HepG2 (cell line): Measurements from ENCODE around the gene RPRD2. TPM values are rescaled to one million over a fixed set of nuclear protein-coding genes. Genes with fewer than 3 reads are reported as not detected.

ENCODE experiments used
- ATAC-seq: fragments of 200-7000 bp; cut with Tn5 transposase; 3 replicates; pipeline ENCODE4 v1.9.1; 2020; ENCODE audit warnings: mild to moderate bottlenecking, moderate library complexity
- BruUV-seq: library from RNA; stranded (reverse); fragments of 400-500 nt; replicated peaks from 2 replicates; lab custom pipeline; 2021; lab: Mats Ljungman, UMichigan
- CTCF ChIA-PET: fragments of 300-600 bp; formaldehyde crosslinking; extraction: SDS; loops from one replicate; lab custom pipeline; 2021; ENCODE audit warnings: low total read pairs, inconsistent platforms, low intra/inter-chr PET ratio; lab: Yijun Ruan, JAX
- POLR2A ChIA-PET: fragments of 350-600 bp; sonication (Branson Sonifier 250); formaldehyde crosslinking; loops from one replicate; lab custom pipeline; 2020; ENCODE audit warnings: antibody characterized with exemption, inconsistent platforms; lab: Yijun Ruan, JAX
- DNase-seq: peaks from one replicate; pipeline ENCODE4 v3.0.0-alpha.2; 2015; ENCODE audit warnings: low spot score
- FAIRE-seq: peaks from 3 replicates; lab custom pipeline; 2011; peaks lifted over from hg19 to GRCh38; lab: Jason Lieb, UNC
- H2AFZ ChIP-seq: one replicate; pipeline ENCODE4 v1.6.1; 2011; ENCODE audit warnings: low read length, inconsistent platforms
- H3K27ac ChIP-seq: fragments of 300-600 bp; 3 replicates; pipeline ENCODE4 v1.8.0; 2011; ENCODE audit warnings: mixed run types, mild to moderate bottlenecking, mixed read lengths, low read length, inconsistent platforms; ENCODE audit not compliant: insufficient read depth; ENCODE audit errors: extremely low read length
- H3K27me3 ChIP-seq, 2 experiments: fragments of 200-600 bp in 1 of 2; 2 replicates in 1 of 2; 3 replicates in 1 of 2; pipeline versions ENCODE4 v1.6.0 to v1.8.0; 2011; ENCODE audit warnings: low read length in 2 of 2, mild to moderate bottlenecking in 2 of 2, moderate library complexity in 2 of 2, inconsistent platforms in 1 of 2; ENCODE audit not compliant: insufficient read depth in 2 of 2, control insufficient read depth in 1 of 2
- H3K36me3 ChIP-seq, 2 experiments: fragments of 200-600 bp in 1 of 2; replicated peaks in 1 of 2; 2 replicates in 1 of 2; 3 replicates in 1 of 2; pipeline versions ENCODE4 v1.5.1 to v1.8.0; 2011; ENCODE audit warnings: low read length in 2 of 2, inconsistent platforms in 1 of 2; ENCODE audit not compliant: insufficient read depth in 2 of 2, control insufficient read depth in 1 of 2
- H3K4me1 ChIP-seq: 2 replicates; pipeline ENCODE4 v1.5.1; 2012; ENCODE audit warnings: low read length, inconsistent platforms; ENCODE audit not compliant: insufficient read depth
- H3K4me2 ChIP-seq: 2 replicates; pipeline ENCODE4 v1.6.0; 2011; ENCODE audit warnings: low read depth, low read length, inconsistent platforms
- H3K4me3 ChIP-seq, 3 experiments: fragments of 200-600 bp in 1 of 3; sonication (generic), shearing (Covaris generic) in 1 of 3; replicated peaks in 1 of 3; 2 replicates each; pipeline ENCODE4 v1.5.1; 2011 to 2016; ENCODE audit warnings: low read length in 3 of 3, inconsistent platforms in 2 of 3, low read depth in 2 of 3, mild to moderate bottlenecking in 2 of 3, control low read depth in 1 of 3, mixed read lengths in 1 of 3; ENCODE audit not compliant: insufficient read depth in 1 of 3
- H3K79me2 ChIP-seq: one replicate; pipeline ENCODE4 v1.6.1; 2011; ENCODE audit warnings: low read length, inconsistent platforms; ENCODE audit not compliant: insufficient read depth
- H3K9ac ChIP-seq: 2 replicates; pipeline ENCODE4 v1.6.0; 2011; ENCODE audit warnings: mild to moderate bottlenecking, low read depth, low read length, inconsistent platforms; ENCODE audit not compliant: insufficient read depth
- H3K9me3 ChIP-seq: 2 replicates; pipeline ENCODE4 v1.5.1; 2012; ENCODE audit warnings: mild to moderate bottlenecking, low read length
- H4K20me1 ChIP-seq: 2 replicates; pipeline ENCODE4 v1.6.0; 2011; ENCODE audit warnings: inconsistent platforms, mild to moderate bottlenecking, low read length, moderate library complexity; ENCODE audit not compliant: insufficient read depth
- FOXP1 ChIP-seq, 2 experiments: fragments of 450-650 bp in 1 of 2; IDR thresholded peaks; 2 replicates each; pipeline ENCODE4 v1.6.1; 2017 to 2018; ENCODE audit warnings: antibody characterized with exemption in 1 of 2
- RARG ChIP-seq: sonication (generic); formaldehyde crosslinking; IDR thresholded peaks from 2 replicates; pipeline ENCODE4 v1.4.0; 2020; ENCODE audit warnings: low read depth, mild to moderate bottlenecking, missing genetic modification reagents
- SALL2 ChIP-seq: sonication (generic); formaldehyde crosslinking; IDR thresholded peaks from 2 replicates; pipeline ENCODE4 v1.8.1; 2023; ENCODE audit warnings: mild to moderate bottlenecking, missing genetic modification reagents, inconsistent platforms
- SAP130 ChIP-seq: IDR thresholded peaks from 2 replicates; pipeline ENCODE4 v1.6.1; 2016; ENCODE audit warnings: low read depth
- TBX3 ChIP-seq: fragments of 450-650 bp; IDR thresholded peaks from 2 replicates; pipeline ENCODE4 v1.6.1; 2017; ENCODE audit warnings: antibody characterized with exemption, mild to moderate bottlenecking, inconsistent platforms, borderline replicate concordance
- TEAD3 ChIP-seq: optimal IDR thresholded peaks from 2 replicates; pipeline ENCODE3; 2016; ENCODE audit warnings: borderline replicate concordance
- ZNF598 ChIP-seq: sonication (generic); formaldehyde crosslinking; IDR thresholded peaks from 2 replicates; pipeline ENCODE4 v1.5.1; 2020; ENCODE audit warnings: mild to moderate bottlenecking, missing genetic modification reagents, borderline replicate concordance
- WGBS: methylation state at CpG from one replicate; pipeline ENCODE4 v1.1.6; 2017; ENCODE audit warnings: low lambda C conversion rate; 5-methylcytosine and 5-hydroxymethylcytosine counted together
- in situ Hi-C: cut with HindIII; loops from 2 replicates; pipeline ENCODE4 v1.10.0; 2017; ENCODE audit warnings: low pct_unique_long_range_greater_than_20kb; ENCODE audit not compliant: extremely low pct_ligation_motif_present
- intact Hi-C: fragments of 100-400 bp; cut with micrococcal nuclease; formaldehyde crosslinking; loops from one replicate; pipeline ENCODE4 v1.10.0; 2022; ENCODE audit not compliant: unreplicated experiment
- polyA plus RNA-seq, 8 experiments: library from polyadenylated mRNA; depleted of rRNA in 3 of 8; stranded (reverse) in 7 of 8; unstranded in 1 of 8; fragments of >200 nt; fragmentation: Illumina TruSeq in 4 of 8; extraction: Trizol in 4 of 8; gene quantifications; 2 replicates each; pipeline versions ENCODE4 v1.2.1 to v1.2.3, GENCODE V29; 2011 to 2016; ENCODE audit warnings: low read depth in 4 of 8, missing spikeins in 1 of 8, mixed read lengths in 1 of 8; ENCODE audit not compliant: insufficient read depth in 1 of 8
- total RNA-seq, 5 experiments: library from RNA; depleted of rRNA; stranded (reverse); fragments of >200 nt; fragmentation: Illumina TruSeq; extraction: Trizol; gene quantifications; 2 replicates each; pipeline ENCODE4 v1.2.3, GENCODE V29; 2016; ENCODE audit warnings: low read depth in 1 of 5
- TF ChIP-seq, protein P1 (sequence below): sonication (generic); formaldehyde crosslinking; IDR thresholded peaks from 2 replicates; pipeline ENCODE4 v1.8.0; 2022; ENCODE audit warnings: low read depth, missing genetic modification reagents
- TF ChIP-seq, protein P2 (sequence below): sonication (generic); formaldehyde crosslinking; IDR thresholded peaks from 2 replicates; pipeline ENCODE4 v1.5.0; 2020; ENCODE audit warnings: mild to moderate bottlenecking, missing genetic modification reagents, borderline replicate concordance
- TF ChIP-seq, protein P3 (sequence below): sonication (generic); formaldehyde crosslinking; IDR thresholded peaks from 2 replicates; pipeline ENCODE4 v1.9.0; 2021; ENCODE audit warnings: missing genetic modification reagents, borderline replicate concordance

The RPRD2 gene
- total and polyA plus RNA-seq, 2 of the 13 experiments (the other 11 are each of a cell fraction or from before 2014, with no cell fraction given): 8.0 to 8.9 TPM

DNA sequence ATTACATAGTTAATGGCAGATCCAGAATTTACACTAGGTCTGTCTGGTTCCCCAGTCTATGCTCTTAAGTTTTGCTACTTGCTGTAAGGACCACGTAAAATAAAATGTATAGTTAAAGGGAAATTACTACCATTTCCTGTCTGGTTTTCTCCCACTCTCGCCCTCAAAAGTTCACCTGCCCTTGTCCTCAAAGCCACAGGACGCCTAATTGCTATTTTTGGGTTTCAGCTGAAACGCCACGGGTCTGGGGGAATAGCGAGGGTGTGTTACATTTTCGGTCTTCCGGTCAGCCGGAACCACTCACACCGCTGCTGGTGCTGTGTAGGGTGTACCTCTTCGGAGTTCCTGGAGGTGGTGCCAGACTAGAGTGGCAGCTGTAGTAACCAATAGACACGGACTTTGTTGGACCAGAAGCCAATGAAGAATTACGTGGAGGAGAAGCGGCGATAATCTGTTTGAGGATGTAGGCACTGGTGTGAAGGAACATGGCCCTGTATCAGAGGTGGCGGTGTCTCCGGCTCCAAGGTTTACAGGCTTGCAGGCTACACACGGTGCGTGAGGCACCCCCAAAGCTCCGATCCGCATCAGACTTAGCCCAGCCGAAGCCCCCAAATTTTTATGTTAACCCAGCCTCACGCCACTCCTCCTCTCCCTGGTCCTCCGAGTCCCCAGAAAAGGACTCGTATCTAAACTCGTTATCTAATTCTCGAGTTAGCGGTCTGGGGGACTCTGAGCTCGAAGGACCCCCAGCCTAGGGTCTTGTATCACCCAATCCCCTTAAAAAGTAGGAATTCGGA, 123.2 kb downstream of the RPRD2 start, which contains the start of gene TARS2:
Gene TARS2 (plus strand): TSS at position 454 of the 797 bp plus-strand sequence. CDS start 32 bp downstream, at position 486.
- peaks cover 11% of the 10 kb centered on the region for H3K79me2 ChIP-seq
- in situ Hi-C loops (loop anchor here (5.0 kb wide), 1 partner anchor 45 kb away; no protein-coding TSS in a partner anchor), intact Hi-C loops (loop anchor here (1.0 kb wide), 1 partner anchor 45 kb away; no protein-coding TSS in a partner anchor)
- DNase-seq: peak; percentile 97
- peaks cover 24% of the 10 kb centered on the region for H3K4me1 ChIP-seq
- peak within 1 kb of the TSS; percentile 92 for H3K4me2 ChIP-seq
- no peaks in the 10 kb centered on the region for H4K20me1 ChIP-seq
- H3K27ac ChIP-seq: peak within 1 kb of the TSS; percentile 65
- CTCF ChIA-PET: no interaction called here
- no peaks in the 10 kb centered on the region for H3K27me3 ChIP-seq
- BruUV-seq: no TSS peak
- H3K9me3 ChIP-seq: no peaks in the 10 kb centered on the region
- H3K36me3 ChIP-seq: peaks cover 6 to 25% of the 10 kb centered on the region in 2 experiments; a peak in 4 of 5 replicates
- ATAC-seq: peak; percentile 99
- POLR2A ChIA-PET: interaction anchor here (0.9 to 2.3 kb wide), 8 partner anchors 14 to 210 kb away, joined by 3 to 6 read pairs (median 4); partner anchors contain the start of genes FALEC, GOLPH3L and RPRD2
- WGBS: under 1% methylated on average over 29 of the region's 30 CpGs
- H3K4me3 ChIP-seq: peak within 1 kb of the TSS; percentile 78 to 80 (median 80)
- H3K9ac ChIP-seq: peak within 1 kb of the TSS; percentile 80
- FAIRE-seq: peak; percentile 87
- peak within 1 kb of the TSS; percentile 95 for H2AFZ ChIP-seq
- TF ChIP-seq SALL2 (CRISPR knock-in tag) (peak; percentile 72), TBX3 (peak; percentile 76; the same call in 1 of the 2 replicates), ZNF598 (CRISPR knock-in tag) (peak; percentile 47; the same call in 1 of the 2 replicates), SAP130 (CRISPR knock-in tag) (peak; percentile 94), FOXP1 (IDR thresholded peaks at IDR 0.05) (no peak), FOXP1 (CRISPR knock-in tag; IDR thresholded peaks at IDR 0.05) (peak; percentile 27; the same call in 1 of the 2 replicates), RARG (no peak), TEAD3 (CRISPR knock-in tag) (peak; percentile 86)
- TF ChIP-seq, protein P1, sequence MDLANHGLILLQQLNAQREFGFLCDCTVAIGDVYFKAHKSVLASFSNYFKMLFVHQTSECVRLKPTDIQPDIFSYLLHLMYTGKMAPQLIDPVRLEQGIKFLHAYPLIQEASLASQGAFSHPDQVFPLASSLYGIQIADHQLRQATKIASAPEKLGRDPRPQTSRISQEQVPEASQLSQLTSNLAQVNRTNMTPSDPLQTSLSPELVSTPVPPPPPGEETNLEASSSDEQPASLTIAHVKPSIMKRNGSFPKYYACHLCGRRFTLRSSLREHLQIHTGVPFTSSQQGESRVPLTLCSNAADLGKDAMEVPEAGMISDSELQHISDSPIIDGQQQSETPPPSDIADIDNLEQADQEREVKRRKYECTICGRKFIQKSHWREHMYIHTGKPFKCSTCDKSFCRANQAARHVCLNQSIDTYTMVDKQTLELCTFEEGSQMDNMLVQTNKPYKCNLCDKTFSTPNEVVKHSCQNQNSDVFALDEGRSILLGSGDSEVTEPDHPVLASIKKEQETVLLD (CRISPR knock-in tag): 0 out of 2 replicates have a peak, but pooled peaks have one; percentile 55
- TF ChIP-seq, protein P2, sequence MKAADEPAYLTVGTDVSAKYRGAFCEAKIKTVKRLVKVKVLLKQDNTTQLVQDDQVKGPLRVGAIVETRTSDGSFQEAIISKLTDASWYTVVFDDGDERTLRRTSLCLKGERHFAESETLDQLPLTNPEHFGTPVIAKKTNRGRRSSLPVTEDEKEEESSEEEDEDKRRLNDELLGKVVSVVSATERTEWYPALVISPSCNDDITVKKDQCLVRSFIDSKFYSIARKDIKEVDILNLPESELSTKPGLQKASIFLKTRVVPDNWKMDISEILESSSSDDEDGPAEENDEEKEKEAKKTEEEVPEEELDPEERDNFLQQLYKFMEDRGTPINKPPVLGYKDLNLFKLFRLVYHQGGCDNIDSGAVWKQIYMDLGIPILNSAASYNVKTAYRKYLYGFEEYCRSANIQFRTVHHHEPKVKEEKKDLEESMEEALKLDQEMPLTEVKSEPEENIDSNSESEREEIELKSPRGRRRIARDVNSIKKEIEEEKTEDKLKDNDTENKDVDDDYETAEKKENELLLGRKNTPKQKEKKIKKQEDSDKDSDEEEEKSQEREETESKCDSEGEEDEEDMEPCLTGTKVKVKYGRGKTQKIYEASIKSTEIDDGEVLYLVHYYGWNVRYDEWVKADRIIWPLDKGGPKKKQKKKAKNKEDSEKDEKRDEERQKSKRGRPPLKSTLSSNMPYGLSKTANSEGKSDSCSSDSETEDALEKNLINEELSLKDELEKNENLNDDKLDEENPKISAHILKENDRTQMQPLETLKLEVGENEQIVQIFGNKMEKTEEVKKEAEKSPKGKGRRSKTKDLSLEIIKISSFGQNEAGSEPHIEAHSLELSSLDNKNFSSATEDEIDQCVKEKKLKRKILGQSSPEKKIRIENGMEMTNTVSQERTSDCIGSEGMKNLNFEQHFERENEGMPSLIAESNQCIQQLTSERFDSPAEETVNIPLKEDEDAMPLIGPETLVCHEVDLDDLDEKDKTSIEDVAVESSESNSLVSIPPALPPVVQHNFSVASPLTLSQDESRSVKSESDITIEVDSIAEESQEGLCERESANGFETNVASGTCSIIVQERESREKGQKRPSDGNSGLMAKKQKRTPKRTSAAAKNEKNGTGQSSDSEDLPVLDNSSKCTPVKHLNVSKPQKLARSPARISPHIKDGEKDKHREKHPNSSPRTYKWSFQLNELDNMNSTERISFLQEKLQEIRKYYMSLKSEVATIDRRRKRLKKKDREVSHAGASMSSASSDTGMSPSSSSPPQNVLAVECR: peak; percentile 82; the same call in 1 of the 2 replicates
- TF ChIP-seq, protein P3, sequence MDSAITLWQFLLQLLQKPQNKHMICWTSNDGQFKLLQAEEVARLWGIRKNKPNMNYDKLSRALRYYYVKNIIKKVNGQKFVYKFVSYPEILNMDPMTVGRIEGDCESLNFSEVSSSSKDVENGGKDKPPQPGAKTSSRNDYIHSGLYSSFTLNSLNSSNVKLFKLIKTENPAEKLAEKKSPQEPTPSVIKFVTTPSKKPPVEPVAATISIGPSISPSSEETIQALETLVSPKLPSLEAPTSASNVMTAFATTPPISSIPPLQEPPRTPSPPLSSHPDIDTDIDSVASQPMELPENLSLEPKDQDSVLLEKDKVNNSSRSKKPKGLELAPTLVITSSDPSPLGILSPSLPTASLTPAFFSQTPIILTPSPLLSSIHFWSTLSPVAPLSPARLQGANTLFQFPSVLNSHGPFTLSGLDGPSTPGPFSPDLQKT (CRISPR knock-in tag): no peak
